Spleen (tissue), 7 donors: ENCODE measurements around the gene COBL.

ENCODE experiments used
- CTCF ChIP-seq, 11 experiments: fragments of 200-600 bp in 7 of 11; fragments of 450-650 bp in 4 of 11; sonication (generic) in 4 of 11; IDR thresholded peaks in 8 of 11; conservative IDR thresholded peaks in 3 of 11; 1 replicate in 7 of 11; 2 replicates in 4 of 11; pipeline versions ENCODE4 v1.4.0 to v1.8.0; 2016 to 2021; ENCODE audit warnings: antibody characterized with exemption in 11 of 11, inconsistent platforms in 4 of 11, mild to moderate bottlenecking in 1 of 11
- POLR2A ChIP-seq, 3 donors: fragments of 450-650 bp; IDR thresholded peaks; one replicate each; pipeline ENCODE4 v1.5.1; 2017; ENCODE audit warnings: antibody characterized with exemption in 3 of 3, mild to moderate bottlenecking in 1 of 3
- POLR2AphosphoS5 ChIP-seq, 3 donors: sonication (generic); formaldehyde crosslinking; IDR thresholded peaks; one replicate each; pipeline ENCODE4 v1.5.1; 2017; ENCODE audit warnings: antibody characterized with exemption in 3 of 3
- donor health status: DM: no; HTN: no; CAD: no; lungs with moderate emphysema.
- donor health status: DM: no; HTN: no; CAD: no.
- donor health status: DM: no; HTN: no; CAD: no.

GRCh38 chr7:51242007-51242691 lies 74.5 kb downstream of the COBL start:
- TF ChIP-seq POLR2A (IDR thresholded peaks at IDR 0.05) (no peak), POLR2AphosphoS5 (IDR thresholded peaks at IDR 0.05) (no peak), CTCF (IDR thresholded peaks at IDR 0.05 in 8 of 11, conservative IDR thresholded peaks at IDR 0.05 in 3 of 11) (no peak)
